ENCODE measurements around the gene RBBP5.

Gene RBBP5

DNA sequence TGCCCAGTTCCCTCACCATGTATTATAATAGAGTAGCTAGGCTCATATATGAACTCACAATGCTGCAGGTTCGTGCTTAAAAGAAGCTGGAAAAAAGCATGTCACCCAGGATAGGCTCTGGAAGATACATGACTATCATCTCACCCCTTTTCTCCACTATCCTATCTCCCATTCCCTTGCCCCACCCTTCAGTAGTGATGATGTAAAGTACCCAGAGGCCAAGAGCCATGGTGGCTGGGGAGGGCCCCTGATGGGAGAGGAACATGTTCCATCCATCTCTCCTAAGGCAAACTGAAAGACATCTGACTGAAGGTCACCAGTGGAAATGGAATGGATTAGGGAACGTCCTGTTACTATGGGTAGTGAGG, 20.3 kb upstream of the RBBP5 start:
- no peak overlapping the region for H3K27ac Mint-ChIP-seq
- peaks cover 4% of the 10 kb centered on the region for H3K36me3 Mint-ChIP-seq
- no peak overlapping the region for H3K4me3 Mint-ChIP-seq

DNA sequence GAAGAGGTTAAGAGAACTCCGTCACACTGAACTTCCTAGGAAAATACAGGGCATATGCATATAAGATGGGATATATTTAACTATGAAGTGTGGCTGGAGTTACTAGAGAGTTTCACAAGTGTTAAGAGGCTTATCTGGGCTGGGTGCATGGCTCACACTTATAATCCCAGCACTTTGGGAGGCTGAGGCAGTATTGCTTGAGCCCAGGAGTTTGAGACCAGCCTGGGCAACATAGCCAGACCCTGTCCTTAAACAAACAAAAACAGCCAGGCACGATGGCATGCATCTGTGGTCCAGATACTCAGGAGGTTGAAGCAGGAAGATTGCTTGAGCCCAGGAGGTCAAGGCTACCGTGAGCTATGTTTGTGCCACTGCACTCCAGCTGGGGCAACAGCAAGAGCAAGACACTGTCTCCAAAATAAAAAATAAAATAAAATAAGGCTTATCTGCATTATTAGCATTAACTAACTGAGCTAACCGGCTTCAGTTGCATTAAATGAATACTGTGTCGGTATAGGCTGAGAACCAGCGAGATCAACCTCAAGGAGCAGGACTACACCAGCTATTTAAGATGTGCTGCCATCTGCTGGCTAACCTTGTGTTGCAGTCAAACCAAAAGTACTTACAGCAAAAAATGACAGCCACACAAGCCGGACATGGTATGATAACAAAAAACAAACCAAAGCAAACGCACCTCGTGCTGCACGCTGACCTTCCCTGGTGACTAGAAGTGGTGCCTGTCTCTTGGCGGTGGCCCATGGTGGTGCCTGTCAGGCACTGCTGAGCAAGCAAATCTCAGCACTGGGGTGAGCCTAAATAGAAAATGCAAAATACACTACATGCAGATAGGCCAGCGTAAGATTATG, 19.7 kb upstream of the RBBP5 start:
- no peak overlapping the region for H3K27ac Mint-ChIP-seq
- H3K4me3 Mint-ChIP-seq, result no peak overlapping the region
- no peaks in the 10 kb centered on the region for H3K9me3 Mint-ChIP-seq

More for the DNA sequence above, 20.3 kb upstream of the RBBP5 start:
- Mint-ChIP-seq H3K27me3 (no peaks in the 10 kb centered on the region), H3K4me1 (peaks cover 29% of the 10 kb centered on the region), H3K9me3 (no peaks in the 10 kb centered on the region)
- ATAC-seq, result no peak

DNA sequence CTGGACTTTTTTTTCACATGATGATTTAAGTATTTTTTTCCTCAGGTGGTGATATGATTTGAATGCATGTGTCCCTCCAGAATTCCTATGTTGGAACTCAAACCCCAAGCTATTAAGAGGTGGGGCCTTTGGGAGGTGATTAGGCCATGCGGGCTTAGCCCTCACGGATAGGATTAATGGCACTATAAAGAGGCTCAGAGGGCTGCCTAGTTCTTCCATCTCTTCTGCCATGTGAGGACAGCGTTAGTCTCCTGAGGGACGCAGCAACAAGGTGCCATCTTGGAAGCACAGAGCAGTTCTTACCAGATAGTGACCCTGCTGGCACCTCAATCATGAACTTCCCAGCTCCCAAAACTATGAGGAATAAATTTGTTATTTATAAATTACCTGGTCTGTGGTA, 18.3 kb upstream of the RBBP5 start:
- no peaks in the 10 kb centered on the region for H3K27me3 Mint-ChIP-seq
- peaks cover 29% of the 10 kb centered on the region for H3K4me1 Mint-ChIP-seq
- no peak for ATAC-seq
- H3K36me3 Mint-ChIP-seq, result no peaks in the 10 kb centered on the region
- no peak overlapping the region for H3K27ac Mint-ChIP-seq
- no peak overlapping the region for H3K4me3 Mint-ChIP-seq
- no peaks in the 10 kb centered on the region for H3K9me3 Mint-ChIP-seq

More for the DNA sequence above, 19.7 kb upstream of the RBBP5 start:
- Mint-ChIP-seq H3K36me3 (no peaks in the 10 kb centered on the region), H3K27me3 (no peaks in the 10 kb centered on the region), H3K4me1 (peaks cover 29% of the 10 kb centered on the region)
- ATAC-seq, result peak; percentile 78

DNA sequence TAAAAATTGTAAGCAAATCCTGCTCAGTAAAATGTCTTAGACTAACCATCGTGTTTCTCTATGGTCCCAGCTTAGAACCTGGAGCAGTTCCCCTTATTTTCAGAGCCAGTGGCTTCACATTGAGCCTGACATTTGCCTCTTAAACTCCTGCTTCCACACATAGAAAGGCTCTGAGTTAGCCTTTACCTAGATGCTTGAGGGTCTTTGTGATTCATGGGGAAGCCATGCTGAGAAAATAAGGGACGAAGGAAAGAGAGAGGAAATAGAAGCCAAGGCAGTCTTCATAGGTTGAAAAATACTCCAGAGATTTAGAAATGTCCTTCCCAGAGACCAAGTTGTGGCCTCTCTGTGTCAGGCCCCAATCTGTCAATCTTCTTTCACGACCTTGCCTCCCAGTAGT, 16.1 kb upstream of the RBBP5 start:
- Mint-ChIP-seq H3K27me3 (no peaks in the 10 kb centered on the region), H3K36me3 (no peaks in the 10 kb centered on the region), H3K27ac (peak overlapping the region; percentile 53), H3K4me1 (peaks cover 29% of the 10 kb centered on the region), H3K9me3 (no peaks in the 10 kb centered on the region), H3K4me3 (no peak overlapping the region)
- ATAC-seq, result no peak

DNA sequence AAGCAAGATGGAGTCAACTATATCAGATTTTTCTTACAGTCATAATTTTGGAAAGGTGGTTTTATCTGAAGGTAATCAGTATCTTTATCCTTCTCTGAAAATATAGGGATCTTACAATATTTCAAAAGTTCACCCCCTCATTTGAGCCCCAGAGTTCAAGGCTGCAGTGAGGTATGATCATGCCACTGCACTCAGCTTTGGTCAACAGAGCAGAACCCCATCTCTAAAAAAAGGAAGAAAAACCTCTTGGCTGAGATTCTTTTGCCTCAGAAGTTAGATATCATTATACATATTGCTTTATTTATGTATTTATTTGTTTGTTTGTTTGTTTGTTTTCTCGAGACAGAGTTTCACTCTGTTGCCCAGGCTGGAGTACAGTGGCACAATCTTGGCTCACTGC, 11.5 kb upstream of the RBBP5 start:
- peaks cover 7% of the 10 kb centered on the region for H3K4me1 Mint-ChIP-seq

DNA sequence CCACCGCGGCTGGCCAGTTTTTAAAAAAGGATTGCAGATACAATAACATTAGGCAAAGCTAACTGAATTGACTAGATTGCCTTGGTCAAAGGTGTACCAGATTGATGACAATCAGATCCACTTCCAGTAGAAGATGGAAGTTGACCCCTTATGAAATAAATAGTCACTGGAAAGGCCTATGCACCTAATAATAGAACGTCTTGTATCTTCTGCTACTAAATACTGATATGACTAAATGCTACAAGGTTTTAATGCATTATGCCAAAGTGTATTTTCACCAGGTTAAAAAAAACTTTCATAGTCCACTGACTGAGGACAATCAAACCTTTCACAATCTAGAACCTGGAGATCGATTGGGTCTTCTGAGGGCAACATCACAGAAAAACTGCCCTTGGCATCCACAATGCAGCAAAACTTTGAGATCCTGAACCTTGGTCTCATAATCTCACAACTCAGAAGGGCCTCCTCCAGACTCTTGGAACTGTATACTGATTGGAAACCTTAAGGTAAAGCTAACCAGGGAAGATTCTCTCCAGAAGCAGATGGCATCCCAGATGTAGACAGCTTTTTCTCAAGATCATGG, 7.8 kb upstream of the RBBP5 start:
- no peak for ATAC-seq
- no peaks in the 10 kb centered on the region for H3K9me3 Mint-ChIP-seq

More for the DNA sequence above, 11.5 kb upstream of the RBBP5 start:
- no peaks in the 10 kb centered on the region for H3K36me3 Mint-ChIP-seq
- H3K27ac Mint-ChIP-seq, result no peak overlapping the region
- H3K9me3 Mint-ChIP-seq, result no peaks in the 10 kb centered on the region
- ATAC-seq, result no peak
- no peaks in the 10 kb centered on the region for H3K27me3 Mint-ChIP-seq
- H3K4me3 Mint-ChIP-seq, result no peak overlapping the region

DNA sequence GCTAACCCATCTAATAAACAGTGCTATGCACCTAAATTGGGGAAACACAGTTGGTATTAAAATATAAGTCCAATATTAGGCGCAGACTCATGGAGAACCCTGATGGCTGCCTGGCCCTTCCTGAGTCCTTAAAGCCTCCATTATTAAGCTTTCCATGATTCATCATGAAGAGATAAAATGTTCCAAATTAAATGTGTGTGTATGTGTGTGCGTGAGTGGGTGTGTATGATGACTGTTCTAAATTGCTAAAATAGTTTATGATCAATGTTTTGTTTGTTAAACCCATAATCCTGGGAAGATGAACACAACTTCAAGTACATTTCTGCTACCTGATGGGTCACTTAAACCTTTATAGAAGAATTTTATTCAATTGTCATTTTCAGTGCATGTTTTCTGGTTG, 6.3 kb upstream of the RBBP5 start:
- no peak for ATAC-seq

More for the DNA sequence above, 7.8 kb upstream of the RBBP5 start:
- H3K4me3 Mint-ChIP-seq, result no peak overlapping the region
- no peaks in the 10 kb centered on the region for H3K36me3 Mint-ChIP-seq
- H3K27ac Mint-ChIP-seq, result no peak overlapping the region
- H3K27me3 Mint-ChIP-seq, result no peaks in the 10 kb centered on the region
- peaks cover 7% of the 10 kb centered on the region for H3K4me1 Mint-ChIP-seq

DNA sequence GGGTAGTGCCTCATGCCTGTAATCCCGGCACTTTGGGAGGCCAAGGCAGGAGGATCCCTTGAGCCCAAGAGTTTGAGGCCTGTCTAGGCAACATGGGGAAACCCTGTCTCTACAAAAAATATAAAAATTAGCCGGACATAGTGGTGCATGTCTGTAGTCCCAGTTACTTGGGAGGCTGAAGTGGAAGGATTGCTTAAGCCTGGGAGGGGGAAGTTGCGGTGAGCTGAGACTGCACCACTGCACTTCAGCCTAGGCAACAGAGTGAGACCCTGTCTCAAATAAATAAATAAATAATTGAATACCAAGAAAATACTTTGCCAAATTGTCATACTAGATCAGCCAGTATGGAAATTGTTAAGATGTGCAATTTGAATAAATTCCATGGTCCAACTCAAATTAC, 5.9 kb upstream of the RBBP5 start:
- no peaks in the 10 kb centered on the region for H3K36me3 Mint-ChIP-seq
- ATAC-seq, result no peak
- H3K4me1 Mint-ChIP-seq, result peaks cover 17% of the 10 kb centered on the region
- no peak overlapping the region for H3K27ac Mint-ChIP-seq
- H3K9me3 Mint-ChIP-seq, result no peaks in the 10 kb centered on the region
- no peak overlapping the region for H3K4me3 Mint-ChIP-seq
- no peaks in the 10 kb centered on the region for H3K27me3 Mint-ChIP-seq

More for the DNA sequence above, 6.3 kb upstream of the RBBP5 start:
- Mint-ChIP-seq H3K9me3 (no peaks in the 10 kb centered on the region), H3K27ac (no peak overlapping the region), H3K4me3 (no peak overlapping the region), H3K27me3 (no peaks in the 10 kb centered on the region), H3K4me1 (peaks cover 13% of the 10 kb centered on the region), H3K36me3 (no peaks in the 10 kb centered on the region)

DNA sequence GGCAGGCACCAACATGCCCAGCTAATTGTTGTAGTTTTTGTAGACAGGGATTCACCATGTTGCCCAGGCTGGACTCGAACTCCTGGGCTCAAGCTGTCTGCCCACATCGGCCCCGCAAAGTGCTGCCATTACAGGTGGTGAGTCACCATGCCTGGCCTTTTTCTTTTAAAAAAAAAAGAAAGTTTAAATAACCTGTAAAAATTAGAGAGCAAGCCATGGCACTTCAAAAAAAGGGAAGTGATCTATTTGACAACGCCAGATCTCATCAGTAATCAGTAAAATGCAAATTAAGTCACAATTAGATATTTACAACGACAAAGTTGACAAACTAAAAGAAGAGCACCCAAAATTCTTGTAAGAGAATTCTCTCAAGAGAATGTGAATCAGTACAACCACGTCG, 2.9 kb upstream of the RBBP5 start:
- ATAC-seq, result peak; percentile 36
- Mint-ChIP-seq H3K4me1 (peaks cover 43% of the 10 kb centered on the region), H3K27me3 (no peaks in the 10 kb centered on the region), H3K9me3 (no peaks in the 10 kb centered on the region), H3K36me3 (peaks cover 5% of the 10 kb centered on the region), H3K4me3 (peak overlapping the region; percentile 23), H3K27ac (peak overlapping the region; percentile 86)

DNA sequence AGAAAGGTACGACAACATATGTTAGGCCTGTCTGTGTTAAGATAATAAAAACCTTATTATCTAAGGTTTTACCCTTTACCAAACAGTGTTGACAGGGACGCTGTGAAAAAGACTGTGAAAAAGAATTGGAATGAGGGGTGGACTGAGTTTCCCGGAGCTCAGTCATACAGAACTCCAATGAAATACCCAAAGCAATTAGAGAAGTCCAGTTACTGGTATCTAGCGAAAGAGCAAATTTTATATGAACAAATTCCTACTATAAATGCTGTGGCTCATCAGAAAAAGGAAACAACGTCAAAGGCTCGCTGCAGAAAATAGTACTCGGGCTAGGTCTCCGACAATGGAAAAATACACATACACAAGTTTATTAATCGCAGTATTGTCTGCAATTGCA, 708 bp upstream of the RBBP5 start:
- Mint-ChIP-seq H3K4me1 (peaks cover 56% of the 10 kb centered on the region), H3K27ac (peak overlapping the region; percentile 99), H3K27me3 (no peaks in the 10 kb centered on the region), H3K9me3 (no peaks in the 10 kb centered on the region), H3K4me3 (peak overlapping the region; percentile 99), H3K36me3 (peaks cover 20% of the 10 kb centered on the region)
- ATAC-seq, result no peak

DNA sequence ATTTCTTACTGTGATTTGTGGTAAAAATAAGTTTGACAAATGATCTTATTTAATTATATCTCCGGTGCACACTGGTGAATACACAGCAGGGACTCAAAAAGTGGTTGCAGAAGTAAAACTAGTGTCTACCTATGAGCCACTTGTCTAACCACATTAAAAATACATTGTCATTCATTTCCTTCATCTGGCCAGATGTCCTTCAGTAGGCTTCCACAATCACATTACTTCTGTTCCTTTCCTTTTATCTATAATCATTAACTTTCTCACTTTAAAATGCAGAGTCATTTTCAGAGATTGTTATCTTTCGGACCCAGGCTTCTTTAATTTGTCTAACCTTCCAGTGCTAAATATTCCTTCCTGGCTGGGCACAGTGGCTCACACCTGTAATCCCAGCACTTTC, 3.0 kb downstream of the RBBP5 start:
- Mint-ChIP-seq H3K27me3 (no peaks in the 10 kb centered on the region), H3K27ac (no peak overlapping the region), H3K4me1 (peaks cover 47% of the 10 kb centered on the region), H3K4me3 (no peak overlapping the region), H3K9me3 (no peaks in the 10 kb centered on the region), H3K36me3 (peaks cover 20% of the 10 kb centered on the region)
- ATAC-seq, result no peak

DNA sequence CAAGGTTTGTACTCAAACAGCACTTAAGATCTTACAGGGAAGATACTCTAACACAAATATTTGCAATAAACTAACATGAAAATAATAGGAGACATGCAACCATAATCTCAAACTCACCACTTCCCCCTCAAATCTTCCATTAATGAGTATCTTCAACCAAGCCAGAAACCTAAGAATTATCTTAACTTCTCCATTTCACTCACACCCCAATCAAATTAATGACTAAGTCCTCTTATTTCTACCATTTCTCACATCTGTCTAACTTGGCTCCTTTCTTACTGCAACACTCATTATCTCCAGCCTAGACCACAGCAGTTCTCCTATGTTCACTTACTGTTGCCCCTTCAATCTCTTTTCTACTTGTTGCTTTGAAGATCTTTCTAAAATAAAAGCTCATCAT, 10.4 kb downstream of the RBBP5 start:
- H3K27ac Mint-ChIP-seq, result no peak overlapping the region
- peak; percentile 70 for ATAC-seq
- peaks cover 33% of the 10 kb centered on the region for H3K4me1 Mint-ChIP-seq
- no peaks in the 10 kb centered on the region for H3K27me3 Mint-ChIP-seq
- H3K36me3 Mint-ChIP-seq, result peaks cover 43% of the 10 kb centered on the region
- no peaks in the 10 kb centered on the region for H3K9me3 Mint-ChIP-seq
- H3K4me3 Mint-ChIP-seq, result no peak overlapping the region

DNA sequence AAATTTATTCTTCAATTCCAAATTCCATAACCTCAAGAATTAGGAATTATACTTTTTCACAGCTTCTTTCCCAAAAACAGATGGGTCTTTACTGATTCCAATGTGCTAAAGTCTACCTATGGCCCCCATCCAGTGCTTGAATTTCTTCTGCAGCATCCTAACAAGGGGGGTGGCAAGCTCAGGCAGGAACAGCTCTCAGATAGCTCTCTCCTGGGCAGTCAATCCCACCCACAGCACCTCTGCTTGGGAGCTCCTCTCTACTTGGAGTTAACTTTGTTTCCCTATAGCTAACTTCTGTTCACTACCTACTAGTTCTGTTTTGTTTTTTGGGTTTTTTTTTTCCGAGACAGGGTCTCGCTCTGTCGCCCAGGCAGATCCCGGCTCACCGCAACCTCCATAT, 12.1 kb downstream of the RBBP5 start:
- H3K27ac Mint-ChIP-seq, result no peak overlapping the region
- no peak for ATAC-seq
- H3K27me3 Mint-ChIP-seq, result no peaks in the 10 kb centered on the region
- no peak overlapping the region for H3K4me3 Mint-ChIP-seq
- peaks cover 56% of the 10 kb centered on the region for H3K36me3 Mint-ChIP-seq
- no peaks in the 10 kb centered on the region for H3K9me3 Mint-ChIP-seq
- peaks cover 33% of the 10 kb centered on the region for H3K4me1 Mint-ChIP-seq

DNA sequence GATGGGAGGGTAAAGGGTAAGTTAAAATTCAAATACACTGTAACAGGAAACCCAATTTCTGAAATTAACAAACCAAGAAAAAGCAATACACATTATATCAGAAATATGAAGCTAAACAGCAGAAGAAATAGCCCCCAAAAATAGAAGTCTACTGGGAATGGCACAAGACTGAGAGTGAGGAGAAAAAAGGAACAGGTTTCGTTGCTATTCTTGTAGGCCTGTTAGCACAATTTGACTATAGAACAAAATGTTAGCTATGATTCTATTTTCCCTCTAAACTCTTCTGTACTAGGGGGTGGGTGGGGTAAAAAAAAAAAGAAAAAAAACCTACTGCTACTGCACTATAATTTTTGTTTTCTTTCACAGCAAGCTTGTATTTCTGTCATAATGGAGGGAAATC, 12.5 kb downstream of the RBBP5 start:
- no peak for ATAC-seq
- Mint-ChIP-seq H3K4me1 (peaks cover 33% of the 10 kb centered on the region), H3K27ac (peak overlapping the region; percentile 2), H3K36me3 (peaks cover 61% of the 10 kb centered on the region), H3K27me3 (no peaks in the 10 kb centered on the region), H3K9me3 (no peaks in the 10 kb centered on the region), H3K4me3 (no peak overlapping the region)

DNA sequence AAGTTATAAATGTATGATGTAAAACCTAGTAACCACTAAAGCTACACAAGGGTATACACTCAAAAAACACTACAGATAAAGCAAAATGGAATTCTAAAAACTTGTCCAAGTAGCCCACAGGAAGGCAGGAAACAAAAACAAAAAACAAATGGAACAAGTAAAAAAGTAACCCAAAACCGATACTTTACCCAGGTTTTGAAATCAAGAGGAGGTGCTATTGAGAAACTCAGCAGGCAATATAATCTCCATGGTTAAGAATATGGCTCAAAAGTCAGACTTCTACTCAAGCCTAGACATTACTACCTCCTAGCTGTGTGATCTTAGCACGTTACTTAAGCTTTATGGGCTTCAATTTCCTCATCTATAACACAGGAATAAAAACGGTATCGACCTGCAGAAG, 13.3 kb downstream of the RBBP5 start:
- H3K27me3 Mint-ChIP-seq, result no peaks in the 10 kb centered on the region
- no peak for ATAC-seq
- H3K27ac Mint-ChIP-seq, result no peak overlapping the region
- H3K4me3 Mint-ChIP-seq, result no peak overlapping the region
- peaks cover 33% of the 10 kb centered on the region for H3K4me1 Mint-ChIP-seq
- no peaks in the 10 kb centered on the region for H3K9me3 Mint-ChIP-seq
- H3K36me3 Mint-ChIP-seq, result peaks cover 69% of the 10 kb centered on the region

DNA sequence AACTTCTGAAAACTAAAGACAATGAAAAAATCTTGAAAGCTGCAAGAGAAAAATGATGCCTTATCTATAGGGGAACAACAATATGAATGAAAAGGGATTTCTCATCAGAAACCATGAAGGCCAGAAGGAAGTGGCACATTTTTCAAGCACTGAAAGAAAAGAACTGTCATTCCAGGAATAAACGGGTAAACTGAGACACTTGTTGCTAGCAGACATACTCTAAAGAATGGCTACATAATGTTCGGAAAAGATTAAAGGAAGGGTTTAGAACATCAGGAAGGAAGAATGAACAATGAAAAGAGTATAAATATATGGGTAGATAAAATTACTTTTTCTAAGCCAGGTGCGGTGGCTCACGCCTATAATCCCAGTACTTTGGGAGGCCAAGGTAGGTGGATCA, 14.5 kb downstream of the RBBP5 start:
- no peak for ATAC-seq
- Mint-ChIP-seq H3K27ac (no peak overlapping the region), H3K4me1 (peaks cover 29% of the 10 kb centered on the region), H3K4me3 (no peak overlapping the region), H3K27me3 (no peaks in the 10 kb centered on the region), H3K9me3 (no peaks in the 10 kb centered on the region), H3K36me3 (peaks cover 72% of the 10 kb centered on the region)

All from stimulated activated memory B cell treated with anti-CD40 and anti-IgM and Interleukin-4, amounts not matched to agents 10 μg/mL and 1 μg/mL and 100 μg/mL, for 72 hours (primary cell).